Kidney (tissue), 14 donors: ENCODE measurements around the gene PDE6G. TPM values are rescaled to one million over a fixed set of nuclear protein-coding genes. Genes with fewer than 3 reads are reported as not detected.

Source experiments
- DNase-seq, 5 donors: peaks; one replicate each; pipeline ENCODE4 v3.0.0-alpha.2; 2013 to 2020
- FAIRE-seq: peaks from 2 replicates; lab custom pipeline; 2012; peaks lifted over from hg19 to GRCh38; lab: Jason Lieb, UNC
- H3K27ac ChIP-seq, 2 donors: one replicate each; pipeline ENCODE4 v1.7.0; 2013; ENCODE audit warnings: low read depth in 2 of 2, low read length in 2 of 2, inconsistent platforms in 1 of 2
- H3K27me3 ChIP-seq: one replicate; pipeline ENCODE4 v1.7.1; 2013; ENCODE audit warnings: low read length, inconsistent platforms; ENCODE audit not compliant: control insufficient read depth, insufficient read depth
- H3K36me3 ChIP-seq, 3 donors: one replicate each; pipeline versions ENCODE4 v1.7.0 to v1.7.1; 2013; ENCODE audit warnings: low read length in 3 of 3, control low read depth in 1 of 3, inconsistent platforms in 1 of 3; ENCODE audit not compliant: insufficient read depth in 3 of 3, control insufficient read depth in 2 of 3
- H3K4me1 ChIP-seq, 3 donors: one replicate each; pipeline versions ENCODE4 v1.7.0 to v1.7.1; 2013; ENCODE audit warnings: low read length in 3 of 3, inconsistent platforms in 1 of 3, low read depth in 1 of 3; ENCODE audit not compliant: control insufficient read depth in 2 of 3, insufficient read depth in 2 of 3
- H3K4me3 ChIP-seq, 3 donors: one replicate each; pipeline versions ENCODE4 v1.7.0 to v1.8.1; 2013; ENCODE audit warnings: low read length in 3 of 3, control low read depth in 1 of 3, inconsistent platforms in 1 of 3
- H3K9ac ChIP-seq, 3 donors: one replicate each; pipeline versions ENCODE4 v1.7.0 to v1.7.1; 2013; ENCODE audit warnings: low read length in 3 of 3, control low read depth in 1 of 3, inconsistent platforms in 1 of 3
- H3K9me3 ChIP-seq, 3 donors: one replicate each; pipeline versions ENCODE4 v1.7.0 to v1.7.1; 2013; ENCODE audit warnings: low read length in 3 of 3, control low read depth in 1 of 3, inconsistent platforms in 1 of 3; ENCODE audit not compliant: control insufficient read depth in 2 of 3, insufficient read depth in 1 of 3
- CTCF ChIP-seq: IDR thresholded peaks from 3 replicates; pipeline ENCODE4 v1.5.1; 2012; ENCODE audit warnings: mild to moderate bottlenecking, moderate library complexity, borderline replicate concordance; ENCODE audit not compliant: insufficient read depth; ENCODE audit errors: extremely low read depth
- intact Hi-C: fragments of 100-400 bp; cut with DNase I; formaldehyde crosslinking; loops from one replicate; pipeline ENCODE4 v1.11.1; 2022
- polyA plus RNA-seq: library from polyadenylated mRNA; stranded (reverse); fragments of 350-450 nt; fragmentation: Illumina TruSeq; extraction: RNeasy Lipid Tissue Mini Kit (QIAGEN cat#74804); gene quantifications from one replicate; pipeline ENCODE4 v1.2.3, GENCODE V29; 2014; ENCODE audit warnings: low read depth, low replicate concordance; ENCODE audit not compliant: insufficient read depth
- total RNA-seq: library from RNA; stranded (reverse); fragmentation: NEBNext Ultra II Directional; extraction: Animal tissue kit (Norgen Biotek cat#: 25700); gene quantifications from one replicate; pipeline ENCODE4 v1.2.1, GENCODE V29; 2021
- donor health status: control.
- donor health status: control.
- donor health status: control.
- donor health status: control.
- donor health status: control.
- donor health status: DM: yes; HTN: yes; CAD: no.
- donor health status: Normal renal cell carcinoma (clear cell type).

Gene PDE6G
- total and polyA plus RNA-seq, 2 donors from 2014 or later, result 3.2 to 5.4 TPM

GRCh38 chr17:81609541-81610311, 46.6 kb downstream of the PDE6G start:
- Histone ChIP-seq H3K9me3 (no peaks in the 10 kb centered on the region), H3K4me3 (no peak overlapping the region), H3K27ac (no peak overlapping the region), H3K27me3 (no peaks in the 10 kb centered on the region), H3K36me3 (peaks cover 2 to 56% (median 30%) of the 10 kb centered on the region in 3 donors), H3K4me1 (peaks cover 0 to 3% (median 2%) of the 10 kb centered on the region in 3 donors), H3K9ac (no peak overlapping the region)
- TF ChIP-seq CTCF, result no peak
- DNase-seq, result peak in 1 of 5 donors; percentile 15
- no peak for FAIRE-seq
- intact Hi-C loops, result no loop called here

GRCh38 chr17:81608605-81609004, 47.7 kb downstream of the PDE6G start:
- FAIRE-seq, result no peak
- TF ChIP-seq CTCF, result no peak
- no peaks in the 10 kb centered on the region for H3K9me3 ChIP-seq
- H3K36me3 ChIP-seq, result peaks cover 5 to 63% (median 39%) of the 10 kb centered on the region in 3 donors
- H3K4me3 ChIP-seq, result no peak overlapping the region
- no peak for DNase-seq
- H3K27ac ChIP-seq, result no peak overlapping the region
- no peaks in the 10 kb centered on the region for H3K27me3 ChIP-seq
- intact Hi-C loops, result no loop called here
- H3K9ac ChIP-seq, result no peak overlapping the region
- no peaks in the 10 kb centered on the region for H3K4me1 ChIP-seq

GRCh38 chr17:81608082-81608481, 48.3 kb downstream of the PDE6G start:
- H3K9ac ChIP-seq, result no peak overlapping the region
- TF ChIP-seq CTCF, result no peak
- no peaks in the 10 kb centered on the region for H3K4me1 ChIP-seq
- DNase-seq (no peak), FAIRE-seq (no peak)
- H3K27ac ChIP-seq, result no peak overlapping the region
- H3K4me3 ChIP-seq, result no peak overlapping the region
- peaks cover 5 to 61% (median 38%) of the 10 kb centered on the region in 3 donors for H3K36me3 ChIP-seq
- intact Hi-C loops, result no loop called here
- no peaks in the 10 kb centered on the region for H3K27me3 ChIP-seq
- no peaks in the 10 kb centered on the region for H3K9me3 ChIP-seq
